T-helper 1 cell treated with Interleukin-12 subunit alpha and Interleukin-12 subunit beta and Interleukin-4 antibody, amounts not matched to agents 30 μg/mL and 1 μg/mL, for 36 hours (primary cell): ENCODE results near the gene DHX34.
A peak's percentile ranks its signal among the peaks of the same experiment; 100 is the strongest.
"Not testable (repeated sequence)": the region's sequence is repeated elsewhere in the genome, so short reads cannot be mapped to it uniquely, and the experiment has no call there.

Source experiments
- H3K27ac Mint-ChIP-seq: one replicate; pipeline ENCODE4 v1.8.0; 2021; ENCODE audit warnings: mild to moderate bottlenecking, mixed read lengths
- H3K27me3 Mint-ChIP-seq: one replicate; pipeline ENCODE4 v1.8.0; 2021; ENCODE audit warnings: low read depth, mixed read lengths
- H3K36me3 Mint-ChIP-seq: one replicate; pipeline ENCODE4 v1.8.0; 2021; ENCODE audit warnings: low read depth, mixed read lengths
- H3K4me1 Mint-ChIP-seq: one replicate; pipeline ENCODE4 v1.8.0; 2021; ENCODE audit warnings: low read depth, mixed read lengths
- H3K4me3 Mint-ChIP-seq: one replicate; pipeline ENCODE4 v1.8.0; 2021; ENCODE audit warnings: mild to moderate bottlenecking, moderate library complexity, mixed read lengths
- H3K9me3 Mint-ChIP-seq: one replicate; pipeline ENCODE4 v1.8.0; 2021; ENCODE audit warnings: mixed read lengths

The DHX34 gene

DNA sequence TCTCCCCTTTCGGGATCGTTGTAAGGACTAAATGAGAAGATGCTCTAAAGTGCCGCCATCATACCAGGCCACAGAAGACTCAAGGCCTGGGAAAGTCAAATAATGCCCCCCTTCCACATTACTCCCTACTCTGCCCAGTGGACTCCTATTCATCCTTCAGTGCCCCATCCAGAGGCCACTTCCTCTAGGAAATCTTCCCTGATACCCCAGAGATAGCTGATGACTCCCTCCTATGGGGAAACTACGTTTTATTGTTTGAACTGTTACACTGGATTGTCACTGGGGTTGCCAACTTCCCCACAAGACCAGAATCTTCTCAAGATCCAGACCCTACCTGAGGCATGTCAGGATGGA, 56.1 kb downstream of the DHX34 start:
- H3K9me3 Mint-ChIP-seq, result no peaks in the 10 kb centered on the region
- H3K4me1 Mint-ChIP-seq, result no peaks in the 10 kb centered on the region
- H3K27me3 Mint-ChIP-seq, result peaks cover 38% of the 10 kb centered on the region
- H3K36me3 Mint-ChIP-seq, result no peaks in the 10 kb centered on the region
- no peak overlapping the region for H3K4me3 Mint-ChIP-seq
- H3K27ac Mint-ChIP-seq, result no peak overlapping the region

DNA sequence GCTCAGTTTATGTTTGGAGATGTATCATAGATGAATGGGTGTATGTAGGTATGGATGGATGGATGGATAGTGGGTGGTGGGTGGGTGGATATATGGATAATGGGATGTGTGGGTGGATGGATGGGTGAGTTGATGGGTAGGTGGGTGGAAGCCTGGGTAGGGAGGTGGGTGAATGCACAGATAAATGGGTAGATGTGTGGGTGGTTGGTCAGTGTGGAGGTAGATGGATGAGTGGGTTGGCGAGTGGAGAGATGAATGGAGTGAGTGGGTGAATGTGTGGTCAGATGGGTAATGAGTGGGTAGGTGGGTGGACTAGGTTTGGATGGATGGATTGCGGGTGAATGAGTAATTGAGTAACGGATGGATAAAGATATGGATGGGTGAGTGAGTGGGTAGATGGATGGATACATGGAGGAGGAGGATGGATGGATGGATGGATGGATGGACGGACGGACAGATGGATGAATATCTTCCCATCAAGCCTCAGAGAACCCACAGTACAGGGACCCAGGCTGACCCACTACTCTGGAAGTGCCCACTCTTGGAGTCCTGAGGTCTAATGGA, 56.8 kb downstream of the DHX34 start:
- Mint-ChIP-seq H3K4me1 (no peaks in the 10 kb centered on the region), H3K27me3 (peaks cover 38% of the 10 kb centered on the region), H3K4me3 (no peak overlapping the region), H3K27ac (no peak overlapping the region), H3K9me3 (no peaks in the 10 kb centered on the region), H3K36me3 (no peaks in the 10 kb centered on the region)

DNA sequence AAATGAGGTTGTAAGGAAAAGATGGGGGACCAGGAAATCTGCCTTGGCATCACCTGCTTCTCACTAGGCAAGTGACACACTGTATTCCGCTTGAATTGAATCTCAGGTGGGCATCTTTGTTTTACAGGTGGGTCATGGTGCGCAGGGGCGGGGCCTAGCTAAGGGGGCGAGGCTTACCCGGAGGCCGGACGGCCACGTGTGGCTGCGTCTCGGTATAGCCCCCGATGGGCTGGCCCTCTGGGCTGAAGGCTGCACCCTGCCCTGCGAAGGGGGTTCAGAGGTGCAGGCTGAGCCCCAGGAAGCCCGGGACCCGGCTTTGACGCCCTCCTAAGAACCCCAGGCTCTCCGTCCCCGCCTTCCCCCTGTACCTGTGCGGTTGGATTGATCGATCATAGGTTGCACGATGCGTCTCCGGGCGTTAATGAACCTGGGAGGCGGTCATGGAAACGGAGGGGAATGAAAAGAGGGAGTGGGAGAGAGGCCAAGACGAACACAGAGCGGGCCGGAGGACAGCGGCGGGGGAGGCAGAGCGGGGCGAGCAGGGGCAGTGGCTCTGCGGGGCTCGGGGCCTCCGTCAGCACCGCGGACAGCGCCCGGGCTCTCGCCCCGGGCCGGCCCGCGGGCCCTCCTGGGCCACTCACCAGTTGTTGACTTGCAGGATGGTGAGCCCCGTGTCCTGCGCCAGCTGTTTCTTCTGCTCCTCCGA, 57.7 kb downstream of the DHX34 start:
- peaks cover 38% of the 10 kb centered on the region for H3K27me3 Mint-ChIP-seq
- H3K27ac Mint-ChIP-seq, result no peak overlapping the region
- H3K4me1 Mint-ChIP-seq, result no peaks in the 10 kb centered on the region
- no peaks in the 10 kb centered on the region for H3K9me3 Mint-ChIP-seq
- H3K36me3 Mint-ChIP-seq, result no peaks in the 10 kb centered on the region
- H3K4me3 Mint-ChIP-seq, result no peak overlapping the region

DNA sequence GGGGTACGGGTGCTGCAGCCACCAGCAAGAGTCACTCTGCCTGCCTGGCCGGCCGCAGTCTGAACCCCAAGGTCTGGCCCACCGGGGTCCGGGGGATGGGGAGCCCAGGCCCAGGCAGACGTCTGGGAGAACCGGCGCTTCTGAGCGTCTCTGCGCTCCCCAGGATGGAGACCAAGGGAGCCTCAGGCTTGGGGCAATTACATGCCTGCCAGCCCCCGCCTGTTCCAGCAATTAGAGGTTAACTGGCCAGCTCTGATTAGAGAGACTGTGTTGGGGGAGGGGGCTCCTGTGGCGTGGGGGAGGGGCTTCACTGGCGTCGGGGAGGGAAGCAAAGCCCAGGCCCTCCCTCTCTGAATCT, 58.3 kb downstream of the DHX34 start:
- no peak overlapping the region for H3K4me3 Mint-ChIP-seq
- no peaks in the 10 kb centered on the region for H3K9me3 Mint-ChIP-seq
- H3K4me1 Mint-ChIP-seq, result no peaks in the 10 kb centered on the region
- no peak overlapping the region for H3K27ac Mint-ChIP-seq
- no peaks in the 10 kb centered on the region for H3K36me3 Mint-ChIP-seq
- peaks cover 38% of the 10 kb centered on the region for H3K27me3 Mint-ChIP-seq

DNA sequence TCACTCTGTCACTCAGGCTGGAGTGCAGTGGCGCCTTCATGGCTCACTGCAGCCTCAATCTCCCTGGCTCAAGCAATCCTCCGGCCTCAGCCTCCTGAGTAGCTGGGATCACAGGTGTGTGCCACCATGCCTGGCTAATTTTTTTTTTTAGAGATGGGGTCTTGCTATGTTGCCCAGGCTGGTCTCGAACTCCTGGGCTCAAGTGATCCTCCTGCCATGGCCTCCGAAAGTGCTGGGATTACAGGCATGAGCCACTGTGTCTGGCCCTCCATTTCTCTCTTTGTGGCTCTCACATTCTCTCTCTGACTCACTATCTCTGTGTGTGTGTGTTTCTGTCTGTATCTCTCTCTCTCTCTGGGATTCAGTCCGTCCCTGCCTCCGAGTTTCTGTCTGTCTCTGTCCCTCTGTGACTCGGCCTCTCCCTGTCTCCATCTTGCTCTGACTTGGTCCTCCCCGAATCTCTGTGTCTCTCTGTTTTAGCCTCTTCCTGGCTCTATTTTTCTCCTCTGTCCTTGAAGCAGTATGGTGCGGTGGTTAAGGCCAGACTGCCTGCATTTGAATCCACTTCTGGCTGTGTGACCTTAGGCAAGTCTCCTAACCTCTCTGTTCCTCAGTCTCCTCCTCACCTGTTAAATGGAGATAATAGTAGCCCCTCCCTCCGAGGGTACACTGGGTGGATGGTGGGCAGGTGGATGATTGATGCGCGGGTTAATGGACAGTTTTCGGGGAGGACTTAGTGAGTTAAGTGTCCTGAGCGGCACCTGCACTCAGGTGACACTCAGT, 59.2 kb downstream of the DHX34 start:
- Mint-ChIP-seq H3K4me1 (no peaks in the 10 kb centered on the region), H3K9me3 (no peaks in the 10 kb centered on the region), H3K4me3 (no peak overlapping the region), H3K27me3 (peaks cover 40% of the 10 kb centered on the region), H3K27ac (no peak overlapping the region), H3K36me3 (no peaks in the 10 kb centered on the region)

DNA sequence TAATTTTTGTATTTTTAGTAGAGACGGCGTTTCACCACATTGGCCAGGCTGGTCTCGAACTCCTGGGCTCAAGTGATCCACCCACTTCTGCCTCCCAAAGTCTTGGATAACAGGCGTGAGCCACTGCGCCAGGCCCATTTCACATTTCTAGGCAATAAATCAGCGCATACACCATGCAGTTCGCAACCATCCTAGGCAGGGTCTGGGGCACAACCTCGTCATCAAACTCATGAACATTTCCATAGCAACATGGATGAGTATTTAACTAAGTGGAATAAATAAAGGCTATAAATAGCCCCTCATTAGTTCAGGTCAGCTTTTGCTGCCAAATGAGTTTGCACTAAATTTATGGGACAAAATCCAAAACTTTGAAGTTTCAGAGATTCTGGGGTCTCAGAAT, 62.0 kb downstream of the DHX34 start:
- Mint-ChIP-seq H3K27me3 (peaks cover 45% of the 10 kb centered on the region), H3K27ac (no peak overlapping the region), H3K4me1 (peaks cover 2% of the 10 kb centered on the region), H3K9me3 (no peaks in the 10 kb centered on the region), H3K36me3 (no peaks in the 10 kb centered on the region), H3K4me3 (no peak overlapping the region)

DNA sequence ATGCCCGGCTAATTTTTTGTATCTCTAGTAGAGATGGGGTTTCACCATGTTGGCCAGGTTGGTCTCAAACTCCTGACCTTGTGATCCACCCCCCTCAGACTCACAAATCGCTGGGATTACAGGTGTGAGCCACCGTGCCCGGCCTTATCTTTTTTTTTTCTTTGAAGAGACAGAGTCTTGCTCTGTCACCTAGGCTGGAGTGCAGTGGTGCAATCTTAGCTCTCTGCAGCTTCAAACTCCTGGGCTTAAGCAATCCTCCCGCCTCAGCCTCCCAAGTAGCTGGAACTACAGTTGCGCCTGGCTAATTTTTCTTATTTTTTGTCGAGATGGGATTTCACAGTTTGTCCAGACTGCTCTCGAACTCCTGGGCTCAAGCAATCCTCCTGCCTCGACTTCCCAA, 62.6 kb downstream of the DHX34 start:
- H3K4me3 Mint-ChIP-seq, H3K36me3 Mint-ChIP-seq, H3K9me3 Mint-ChIP-seq, H3K27ac Mint-ChIP-seq, H3K4me1 Mint-ChIP-seq: not testable (repeated sequence)
- H3K27me3 Mint-ChIP-seq, result peaks cover 45% of the 10 kb centered on the region

DNA sequence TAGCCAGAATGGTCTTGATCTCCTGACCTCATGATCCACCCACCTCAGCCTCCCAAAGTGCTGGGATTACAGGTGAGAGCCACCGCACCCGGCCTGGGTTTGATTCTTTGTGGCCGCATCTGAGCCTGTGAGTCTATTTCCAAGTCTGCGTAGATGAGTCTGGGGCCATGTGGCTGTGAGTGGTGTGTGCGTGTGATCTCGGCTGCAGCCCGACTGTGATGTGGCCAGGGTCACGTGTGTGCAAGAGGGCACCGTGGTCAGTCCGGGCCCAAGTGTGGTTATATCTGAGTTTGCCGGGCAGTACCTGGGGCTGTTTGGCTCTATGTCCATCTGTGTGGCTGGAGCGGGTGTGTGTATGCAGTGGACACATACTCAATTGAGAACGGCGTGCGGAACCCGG, 64.8 kb downstream of the DHX34 start:
- Mint-ChIP-seq H3K27ac (no peak overlapping the region), H3K27me3 (peaks cover 50% of the 10 kb centered on the region), H3K36me3 (no peaks in the 10 kb centered on the region), H3K9me3 (no peaks in the 10 kb centered on the region), H3K4me3 (no peak overlapping the region), H3K4me1 (peaks cover 9% of the 10 kb centered on the region)

DNA sequence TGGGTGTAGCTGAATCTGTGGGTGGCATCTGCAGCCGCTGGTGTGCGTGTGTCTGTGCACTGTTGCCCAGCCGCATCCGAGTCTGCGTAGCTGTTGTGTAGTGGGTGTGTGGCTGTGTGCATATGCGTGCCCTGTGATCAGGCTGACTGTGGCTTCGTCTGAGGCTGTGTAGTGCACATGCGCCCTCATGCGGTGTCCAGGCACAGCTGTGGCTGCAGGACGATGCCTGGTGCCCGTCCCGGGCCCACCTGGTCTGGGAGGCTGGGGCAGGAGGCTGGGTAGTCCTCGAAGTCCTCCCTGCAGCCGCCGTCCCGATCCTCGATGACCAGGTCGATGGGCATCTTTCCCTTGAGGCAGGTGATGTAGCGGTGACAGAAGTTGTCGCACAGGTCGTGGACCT, 65.4 kb downstream of the DHX34 start:
- H3K27me3 Mint-ChIP-seq, result peaks cover 46% of the 10 kb centered on the region
- no peak overlapping the region for H3K4me3 Mint-ChIP-seq
- H3K4me1 Mint-ChIP-seq, result peaks cover 9% of the 10 kb centered on the region
- H3K36me3 Mint-ChIP-seq, result no peaks in the 10 kb centered on the region
- no peak overlapping the region for H3K27ac Mint-ChIP-seq
- no peaks in the 10 kb centered on the region for H3K9me3 Mint-ChIP-seq

DNA sequence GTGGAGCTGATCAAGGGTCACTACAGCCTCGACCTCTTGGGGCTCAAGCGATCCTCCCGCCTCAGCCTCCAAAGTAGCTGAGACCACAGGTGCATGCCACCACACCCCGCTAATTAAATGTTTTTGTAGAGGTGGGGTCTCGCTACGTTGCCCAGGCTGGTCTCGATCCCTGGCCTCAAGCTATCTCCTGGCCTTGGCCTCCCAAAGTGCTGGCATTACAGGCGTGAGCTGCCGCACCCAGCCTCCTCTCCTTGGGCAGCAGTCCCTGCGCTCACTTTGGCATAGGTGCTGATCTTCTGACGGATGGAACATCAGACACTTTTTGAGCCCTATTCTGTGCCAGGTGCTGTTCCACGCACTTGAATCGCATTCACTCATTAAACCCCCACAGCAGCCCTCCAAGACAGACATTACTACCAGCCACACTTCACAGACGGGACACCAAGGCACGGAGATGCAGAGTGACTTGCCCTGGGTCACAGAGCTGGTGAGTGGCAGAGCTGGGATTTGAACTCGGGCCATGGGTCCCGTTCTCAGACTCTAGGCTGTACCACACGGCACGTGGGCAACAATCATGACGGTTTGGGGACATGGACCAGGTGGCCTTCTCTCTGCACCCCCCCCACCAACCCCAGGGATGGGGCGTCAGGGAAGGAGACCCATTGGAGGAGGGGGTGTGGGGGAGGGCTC, 67.0 kb downstream of the DHX34 start:
- Mint-ChIP-seq H3K27ac (no peak overlapping the region), H3K4me1 (peaks cover 10% of the 10 kb centered on the region), H3K4me3 (no peak overlapping the region), H3K9me3 (no peaks in the 10 kb centered on the region), H3K27me3 (peaks cover 62% of the 10 kb centered on the region), H3K36me3 (no peaks in the 10 kb centered on the region)

DNA sequence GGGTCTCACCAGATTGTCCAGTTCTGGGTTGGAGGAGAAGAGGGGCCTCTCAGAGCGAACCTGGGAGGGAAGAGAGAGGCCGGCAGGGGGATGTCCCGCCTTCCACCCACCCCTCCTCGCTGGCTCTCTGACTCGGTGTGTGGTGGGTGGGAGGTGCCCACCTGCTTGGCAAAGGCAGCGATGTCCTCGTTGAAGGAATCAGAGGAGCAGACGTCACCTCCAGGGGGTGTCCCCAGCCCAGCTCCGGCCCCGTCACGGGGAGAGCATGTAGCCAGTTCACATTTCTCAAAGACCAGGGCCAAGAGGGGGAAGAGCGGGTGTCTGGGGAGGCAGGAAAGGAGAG, 67.5 kb downstream of the DHX34 start:
- H3K27ac Mint-ChIP-seq, result no peak overlapping the region
- no peaks in the 10 kb centered on the region for H3K36me3 Mint-ChIP-seq
- H3K9me3 Mint-ChIP-seq, result no peaks in the 10 kb centered on the region
- H3K27me3 Mint-ChIP-seq, result peaks cover 67% of the 10 kb centered on the region
- no peak overlapping the region for H3K4me3 Mint-ChIP-seq
- peaks cover 13% of the 10 kb centered on the region for H3K4me1 Mint-ChIP-seq

DNA sequence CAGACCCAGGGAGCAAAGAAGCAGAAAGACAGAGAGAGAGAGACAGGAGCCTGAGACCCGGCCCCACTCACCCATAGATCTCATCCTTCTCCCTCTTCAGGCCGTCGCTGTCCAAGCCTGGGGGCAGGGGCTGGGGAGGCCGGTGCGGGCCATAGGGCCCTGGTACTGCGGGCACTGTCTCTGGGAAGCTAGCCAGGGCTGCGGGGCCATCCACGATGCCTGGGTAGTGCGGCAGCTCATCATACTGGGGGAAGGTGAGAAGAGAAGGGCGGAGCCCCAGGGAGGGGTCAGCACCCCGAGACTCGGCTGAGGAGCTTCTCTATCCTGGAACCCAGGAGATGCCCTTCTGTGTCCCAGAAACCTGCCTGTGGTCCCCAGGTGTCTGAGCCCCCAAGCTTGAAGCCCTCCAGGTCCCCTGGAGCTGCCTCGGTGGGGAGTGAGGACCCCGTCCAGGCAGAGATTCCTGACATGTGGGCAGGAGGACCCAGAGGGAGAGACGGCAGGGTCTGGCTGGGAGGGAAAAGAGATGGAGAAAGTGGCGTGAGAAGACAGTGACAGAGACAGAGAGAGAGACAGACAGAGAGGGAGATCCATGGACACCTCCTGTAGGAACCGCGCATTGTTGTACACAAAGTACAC, 68.1 kb downstream of the DHX34 start:
- no peaks in the 10 kb centered on the region for H3K9me3 Mint-ChIP-seq
- no peak overlapping the region for H3K4me3 Mint-ChIP-seq
- H3K27me3 Mint-ChIP-seq, result peaks cover 72% of the 10 kb centered on the region
- H3K36me3 Mint-ChIP-seq, result peaks cover 1% of the 10 kb centered on the region
- peaks cover 14% of the 10 kb centered on the region for H3K4me1 Mint-ChIP-seq
- no peak overlapping the region for H3K27ac Mint-ChIP-seq

DNA sequence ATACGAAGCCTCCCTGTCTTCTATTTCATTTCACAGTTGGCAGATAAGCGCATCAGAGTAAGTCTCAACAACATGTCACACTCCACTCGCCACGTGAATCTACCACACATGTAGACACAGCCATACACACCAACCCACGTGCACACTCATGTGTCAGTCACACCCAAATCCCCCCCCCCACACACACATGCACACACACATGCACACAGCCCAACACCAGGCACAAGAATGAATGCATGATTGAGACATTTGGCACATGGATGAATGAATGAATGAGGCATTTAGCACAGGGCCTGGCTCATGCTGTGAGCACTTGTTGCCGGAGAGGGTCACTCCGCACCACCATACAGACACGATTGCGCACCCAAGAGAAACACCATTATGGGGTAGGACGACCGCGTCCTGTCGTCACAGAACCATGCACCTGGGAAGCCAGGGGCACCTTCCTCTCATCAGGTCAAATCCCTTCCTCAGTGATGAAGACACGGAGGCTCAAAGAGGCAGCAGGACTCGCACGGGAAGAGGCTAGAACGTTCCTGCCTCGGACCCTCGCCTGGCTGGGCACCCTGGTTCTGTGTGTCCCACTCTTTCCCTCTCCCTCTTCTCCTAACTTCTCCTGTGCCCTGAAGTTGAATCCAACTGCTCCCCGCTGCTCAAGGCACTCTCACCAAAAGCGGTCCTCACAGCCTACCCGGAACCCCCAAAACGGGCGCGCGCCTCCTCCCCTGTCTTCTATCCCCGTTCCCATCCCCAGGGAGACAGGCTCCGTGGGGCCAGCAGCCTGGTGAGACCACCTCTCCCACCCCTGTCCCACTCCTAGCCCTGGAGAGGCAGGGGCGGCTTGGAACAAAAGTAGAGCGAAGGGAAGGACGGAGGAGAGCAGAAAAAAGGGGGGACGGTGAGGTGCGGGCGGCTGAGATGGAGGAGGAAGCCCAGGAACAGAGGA, 68.9 kb downstream of the DHX34 start:
- Mint-ChIP-seq H3K4me3 (peak overlapping the region; percentile 18), H3K27me3 (peaks cover 80% of the 10 kb centered on the region), H3K27ac (no peak overlapping the region), H3K9me3 (no peaks in the 10 kb centered on the region), H3K4me1 (peaks cover 16% of the 10 kb centered on the region), H3K36me3 (peaks cover 5% of the 10 kb centered on the region)

DNA sequence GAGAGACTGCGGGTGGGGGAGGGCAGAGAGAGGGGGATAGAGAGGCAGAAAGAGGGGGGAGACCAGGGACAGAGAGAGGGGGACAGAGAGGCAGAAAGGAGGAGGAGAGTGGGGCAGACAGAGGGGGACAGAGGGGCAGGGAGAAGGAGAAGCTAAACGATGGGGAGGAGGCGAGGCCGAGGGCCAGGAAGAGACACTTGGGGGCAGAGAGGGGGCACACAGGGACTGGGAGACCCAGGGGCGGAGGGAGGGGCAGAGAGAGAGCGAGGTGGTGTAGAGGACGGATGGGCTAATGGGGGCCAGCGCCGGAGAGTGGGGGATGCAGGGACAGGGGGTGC, 69.5 kb downstream of the DHX34 start:
- Mint-ChIP-seq H3K27me3 (peaks cover 83% of the 10 kb centered on the region), H3K36me3 (peaks cover 5% of the 10 kb centered on the region), H3K27ac (no peak overlapping the region), H3K9me3 (no peaks in the 10 kb centered on the region), H3K4me1 (peaks cover 16% of the 10 kb centered on the region), H3K4me3 (peak overlapping the region; percentile 18)
